ENCODE data around the gene NCSTN. TPM values are rescaled to one million over a fixed set of nuclear protein-coding genes. Genes with fewer than 3 reads are reported as not detected.

Gene NCSTN
- total RNA-seq, 1 donor from 2014 or later: 142 TPM

DNA sequence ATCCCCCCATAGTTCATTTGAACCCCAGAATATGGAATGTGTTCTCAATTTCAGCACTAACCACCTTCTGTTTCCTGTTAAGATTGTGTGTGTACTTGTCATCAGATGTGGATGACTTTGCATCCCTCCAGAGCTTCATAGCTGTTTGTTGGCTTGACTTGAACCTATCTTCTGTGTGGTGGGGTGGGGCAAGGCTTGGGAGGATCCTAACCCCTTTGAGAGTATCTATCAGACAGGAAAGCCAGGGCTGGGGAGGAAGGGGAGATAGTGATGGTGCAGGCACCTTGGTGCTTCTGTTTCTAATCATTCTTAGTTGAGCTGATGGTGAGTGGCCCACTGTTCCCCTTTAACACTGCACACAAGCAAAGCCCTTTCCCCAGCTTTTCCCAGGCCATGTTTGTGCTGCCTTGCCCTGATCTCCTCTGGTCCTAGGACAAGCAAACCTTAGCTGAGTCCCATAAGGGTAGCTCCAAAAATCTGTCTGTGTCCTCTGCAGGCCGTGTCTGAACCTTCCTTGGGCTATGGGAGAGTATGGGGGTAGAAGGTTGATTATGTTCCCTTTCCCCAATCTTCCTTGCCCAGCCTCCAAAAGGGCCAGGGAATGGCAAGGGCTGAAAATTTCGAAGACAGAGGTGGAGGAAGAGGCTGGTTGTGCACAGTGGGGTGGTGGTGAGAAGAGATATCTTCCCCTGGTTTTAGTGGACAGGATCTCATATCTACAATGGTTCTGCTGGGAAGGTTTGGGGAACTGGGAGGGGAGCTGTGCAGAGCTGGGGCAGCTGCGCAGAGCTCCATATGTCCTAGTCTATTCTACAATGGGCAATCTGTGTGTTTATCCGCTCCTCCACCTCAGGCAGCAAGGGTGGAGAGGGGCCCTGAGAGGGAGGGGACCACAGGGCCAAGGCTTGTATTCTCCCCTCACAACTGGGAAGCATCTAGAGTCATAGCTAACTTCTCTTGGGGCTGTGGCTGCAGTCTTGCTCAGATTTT is 25.0 kb downstream of the NCSTN start:
- Mint-ChIP-seq H3K9me3 (ENCODE audit: low read depth) (no peaks in the 10 kb centered on the region), H3K36me3 (ENCODE audit: insufficient read depth) (no peaks in the 10 kb centered on the region), H3K4me3 (ENCODE audit: low read depth) (no peak overlapping the region), H3K4me1 (ENCODE audit: low read depth) (no peaks in the 10 kb centered on the region), H3K27ac (no peak overlapping the region), H3K27me3 (no peaks in the 10 kb centered on the region)
- no peak for DNase-seq (ENCODE audit: low spot score, unreplicated experiment)
- TF ChIP-seq, protein P1, sequence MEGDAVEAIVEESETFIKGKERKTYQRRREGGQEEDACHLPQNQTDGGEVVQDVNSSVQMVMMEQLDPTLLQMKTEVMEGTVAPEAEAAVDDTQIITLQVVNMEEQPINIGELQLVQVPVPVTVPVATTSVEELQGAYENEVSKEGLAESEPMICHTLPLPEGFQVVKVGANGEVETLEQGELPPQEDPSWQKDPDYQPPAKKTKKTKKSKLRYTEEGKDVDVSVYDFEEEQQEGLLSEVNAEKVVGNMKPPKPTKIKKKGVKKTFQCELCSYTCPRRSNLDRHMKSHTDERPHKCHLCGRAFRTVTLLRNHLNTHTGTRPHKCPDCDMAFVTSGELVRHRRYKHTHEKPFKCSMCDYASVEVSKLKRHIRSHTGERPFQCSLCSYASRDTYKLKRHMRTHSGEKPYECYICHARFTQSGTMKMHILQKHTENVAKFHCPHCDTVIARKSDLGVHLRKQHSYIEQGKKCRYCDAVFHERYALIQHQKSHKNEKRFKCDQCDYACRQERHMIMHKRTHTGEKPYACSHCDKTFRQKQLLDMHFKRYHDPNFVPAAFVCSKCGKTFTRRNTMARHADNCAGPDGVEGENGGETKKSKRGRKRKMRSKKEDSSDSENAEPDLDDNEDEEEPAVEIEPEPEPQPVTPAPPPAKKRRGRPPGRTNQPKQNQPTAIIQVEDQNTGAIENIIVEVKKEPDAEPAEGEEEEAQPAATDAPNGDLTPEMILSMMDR (IDR thresholded peaks at IDR 0.05; ENCODE audit: unreplicated experiment): no peak

DNA sequence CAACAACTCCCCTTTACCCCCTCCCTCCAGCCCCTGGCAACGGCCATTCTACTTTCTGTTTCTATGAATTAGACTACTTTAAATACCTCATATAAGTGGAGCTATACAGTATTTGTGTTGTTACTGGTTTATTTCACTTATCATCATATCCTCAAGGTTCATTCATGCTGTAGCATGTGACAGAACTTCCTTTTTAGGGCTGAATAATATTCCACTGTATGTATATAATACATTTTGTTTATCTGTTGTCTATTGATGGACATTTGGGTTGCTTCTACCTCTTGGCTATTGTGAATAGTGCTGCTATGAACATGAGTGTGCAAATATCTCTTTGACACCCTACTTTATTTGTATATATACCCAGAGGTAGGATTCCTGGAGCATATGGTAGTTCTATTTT is 25.9 kb downstream of the NCSTN start:
- no peak overlapping the region for H3K27ac Mint-ChIP-seq
- TF ChIP-seq, protein P1 (IDR thresholded peaks at IDR 0.05; ENCODE audit: unreplicated experiment): no peak
- no peak for DNase-seq (ENCODE audit: low spot score, unreplicated experiment)
- no peak overlapping the region for H3K4me3 Mint-ChIP-seq (ENCODE audit: low read depth)
- no peaks in the 10 kb centered on the region for H3K36me3 Mint-ChIP-seq (ENCODE audit: insufficient read depth)
- H3K4me1 Mint-ChIP-seq (ENCODE audit: low read depth): no peaks in the 10 kb centered on the region
- peaks cover 3% of the 10 kb centered on the region for H3K27me3 Mint-ChIP-seq
- no peaks in the 10 kb centered on the region for H3K9me3 Mint-ChIP-seq (ENCODE audit: low read depth)

DNA sequence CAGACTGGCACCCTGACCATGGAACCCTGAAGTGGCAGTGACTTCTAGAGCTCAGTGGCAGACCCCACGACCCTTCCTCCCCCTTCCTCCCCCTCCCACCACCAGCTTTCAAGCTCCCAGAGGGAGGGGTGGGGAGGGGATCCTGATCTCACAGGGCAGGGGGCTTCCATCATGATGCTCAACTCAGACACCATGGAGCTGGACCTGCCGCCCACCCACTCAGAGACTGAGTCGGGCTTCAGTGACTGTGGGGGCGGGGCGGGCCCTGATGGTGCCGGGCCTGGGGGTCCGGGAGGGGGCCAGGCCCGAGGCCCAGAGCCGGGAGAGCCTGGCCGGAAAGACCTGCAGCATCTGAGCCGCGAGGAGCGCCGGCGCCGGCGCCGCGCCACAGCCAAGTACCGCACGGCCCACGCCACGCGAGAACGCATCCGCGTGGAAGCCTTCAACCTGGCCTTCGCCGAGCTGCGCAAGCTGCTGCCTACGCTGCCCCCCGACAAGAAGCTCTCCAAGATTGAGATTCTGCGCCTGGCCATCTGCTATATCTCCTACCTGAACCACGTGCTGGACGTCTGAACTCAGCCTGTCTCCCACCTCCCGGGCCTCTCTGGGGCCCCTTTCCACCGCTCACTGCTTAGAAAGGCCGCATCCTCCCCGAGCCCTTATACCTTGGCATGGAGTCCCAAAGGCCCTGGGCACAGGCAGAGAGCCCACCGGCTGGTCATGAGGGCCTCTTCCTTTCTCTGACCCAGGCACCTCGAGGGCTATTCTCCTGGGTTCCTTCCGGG is 27.6 kb downstream of the NCSTN start:
- no peaks in the 10 kb centered on the region for H3K36me3 Mint-ChIP-seq (ENCODE audit: insufficient read depth)
- TF ChIP-seq, protein P1 (IDR thresholded peaks at IDR 0.05; ENCODE audit: unreplicated experiment): no peak
- H3K4me1 Mint-ChIP-seq (ENCODE audit: low read depth): peaks cover 1% of the 10 kb centered on the region
- no peaks in the 10 kb centered on the region for H3K9me3 Mint-ChIP-seq (ENCODE audit: low read depth)
- no peak overlapping the region for H3K27ac Mint-ChIP-seq
- H3K4me3 Mint-ChIP-seq (ENCODE audit: low read depth): no peak overlapping the region
- DNase-seq (ENCODE audit: low spot score, unreplicated experiment): no peak
- peaks cover 11% of the 10 kb centered on the region for H3K27me3 Mint-ChIP-seq

DNA sequence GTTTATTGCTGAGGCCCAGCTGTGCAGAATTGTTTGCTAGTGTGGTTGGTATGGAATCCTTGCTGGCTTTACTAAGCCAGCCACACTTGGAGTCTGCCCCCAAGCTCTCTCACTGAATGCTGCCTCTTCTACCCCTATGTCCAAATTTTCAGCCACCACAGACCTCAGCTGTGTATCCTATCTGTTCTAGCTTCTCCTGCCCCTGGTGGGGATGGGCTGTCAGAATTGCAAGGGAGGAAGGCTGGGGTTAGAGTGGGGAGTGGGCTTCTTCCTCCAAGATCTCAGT is 28.1 kb downstream of the NCSTN start:
- peaks cover 14% of the 10 kb centered on the region for H3K27me3 Mint-ChIP-seq
- H3K4me3 Mint-ChIP-seq (ENCODE audit: low read depth): no peak overlapping the region
- TF ChIP-seq, protein P1 (IDR thresholded peaks at IDR 0.05; ENCODE audit: unreplicated experiment): no peak
- H3K9me3 Mint-ChIP-seq (ENCODE audit: low read depth): no peaks in the 10 kb centered on the region
- no peak for DNase-seq (ENCODE audit: low spot score, unreplicated experiment)
- no peaks in the 10 kb centered on the region for H3K36me3 Mint-ChIP-seq (ENCODE audit: insufficient read depth)
- H3K4me1 Mint-ChIP-seq (ENCODE audit: low read depth): peaks cover 2% of the 10 kb centered on the region
- H3K27ac Mint-ChIP-seq: no peak overlapping the region

DNA sequence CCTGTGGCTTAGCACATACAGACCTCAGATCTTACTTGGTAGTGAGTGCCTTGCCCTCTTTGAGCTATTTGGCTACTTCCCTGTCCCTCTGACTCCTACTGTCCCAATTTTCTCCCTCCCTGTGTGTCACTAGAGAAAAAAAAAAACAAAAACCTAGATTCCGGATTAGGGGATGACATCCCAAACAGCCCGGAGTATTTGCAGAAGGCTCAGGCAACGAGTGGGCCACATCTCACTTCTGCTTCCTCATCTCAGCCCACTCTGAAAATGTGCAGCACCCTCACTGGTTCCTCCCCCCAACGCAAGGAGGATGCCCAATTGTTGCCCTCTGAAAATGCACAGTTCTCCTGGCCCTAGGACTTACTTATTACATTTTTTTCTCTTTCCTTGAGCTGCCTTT is 28.6 kb downstream of the NCSTN start:
- Mint-ChIP-seq H3K27ac (no peak overlapping the region), H3K36me3 (ENCODE audit: insufficient read depth) (no peaks in the 10 kb centered on the region), H3K4me1 (ENCODE audit: low read depth) (peaks cover 4% of the 10 kb centered on the region), H3K9me3 (ENCODE audit: low read depth) (no peaks in the 10 kb centered on the region), H3K27me3 (peaks cover 18% of the 10 kb centered on the region), H3K4me3 (ENCODE audit: low read depth) (no peak overlapping the region)
- TF ChIP-seq, protein P1 (IDR thresholded peaks at IDR 0.05; ENCODE audit: unreplicated experiment): no peak
- DNase-seq (ENCODE audit: low spot score, unreplicated experiment): no peak

Measured in progenitor cell of endocrine pancreas (in vitro differentiated cells).